GM19035 (cell line): ENCODE data around the gene ANKRD65.

Experiments
- ATAC-seq: cut with Tn5 transposase; IDR thresholded peaks from one replicate; pipeline ENCODE4 v1.9.1; 2021; ENCODE audit not compliant: unreplicated experiment

ANKRD65 gene

GRCh38 chr1:1442069-1442770 lies 21.1 kb upstream of the ANKRD65 start:
- ATAC-seq = no peak

- no peak for ATAC-seq
Observed at GRCh38 chr1:1441002-1441888, 20.2 kb upstream of the ANKRD65 start.

- ATAC-seq = no peak
Observed at GRCh38 chr1:1440262-1441001, 19.4 kb upstream of the ANKRD65 start.

GRCh38 chr1:1439546-1440261 lies 18.6 kb upstream of the ANKRD65 start:
- no peak for ATAC-seq

GRCh38 chr1:1438531-1439381 lies 17.7 kb upstream of the ANKRD65 start:
- ATAC-seq = no peak

- no peak for ATAC-seq
Observed at GRCh38 chr1:1437904-1438376, 16.9 kb upstream of the ANKRD65 start.

- ATAC-seq = no peak
Observed at GRCh38 chr1:1437033-1437903, 16.2 kb upstream of the ANKRD65 start.

- ATAC-seq = no peak
Observed at GRCh38 chr1:1436630-1437032, 15.6 kb upstream of the ANKRD65 start.

- ATAC-seq = no peak
Observed at GRCh38 chr1:1435911-1436629, 15.0 kb upstream of the ANKRD65 start.

- ATAC-seq = no peak
Observed at GRCh38 chr1:1435106-1435903, 14.2 kb upstream of the ANKRD65 start, which contains the start of gene VWA1. TSS of gene VWA1 (plus strand) at chr1:1435690. CDS start at chr1:1435749, 59 bp downstream.

GRCh38 chr1:1434824-1435105 lies 13.7 kb upstream of the ANKRD65 start:
- ATAC-seq = no peak

- ATAC-seq = no peak
Observed at GRCh38 chr1:1434131-1434823, 13.2 kb upstream of the ANKRD65 start.

GRCh38 chr1:1433804-1434130 lies 12.7 kb upstream of the ANKRD65 start:
- no peak for ATAC-seq

GRCh38 chr1:1432951-1433803 lies 12.1 kb upstream of the ANKRD65 start:
- no peak for ATAC-seq

- ATAC-seq = no peak
Observed at GRCh38 chr1:1432274-1432950, 11.3 kb upstream of the ANKRD65 start.

- no peak for ATAC-seq
Observed at GRCh38 chr1:1431845-1432273, 10.8 kb upstream of the ANKRD65 start.
